B cell (primary cell): ENCODE results near the gene GLI3.

Experiments
- CTCF ChIP-seq: fragments of 200-600 bp; IDR thresholded peaks from one replicate; pipeline ENCODE4 v1.8.0; 2022; ENCODE audit warnings: antibody characterized with exemption, mild to moderate bottlenecking
- EZH2 ChIP-seq: IDR thresholded peaks from 2 replicates; pipeline ENCODE4 v1.6.1; 2012; ENCODE audit warnings: borderline replicate concordance, low read depth, mild to moderate bottlenecking, moderate library complexity, low read length; ENCODE audit not compliant: insufficient read depth, poor library complexity, severe bottlenecking

GRCh38 chr7:42106562-42106961, 130.4 kb downstream of the GLI3 start:
- no peak for TF ChIP-seq CTCF
- TF ChIP-seq EZH2, result no peak
